Measurements from ENCODE around the gene EFCAB9.

- no peak for TF ChIP-seq CTCF (IDR thresholded peaks at IDR 0.05)
- TF ChIP-seq POLR2A (IDR thresholded peaks at IDR 0.05): no peak
Measured at GRCh38 chr5:172150514-172151425, 43.2 kb upstream of the EFCAB9 start.

Data from heart left ventricle (tissue), 13 donors.